Heart left ventricle (tissue), 16 donors: ENCODE measurements around the gene TRUB2. TPM values are rescaled to one million over a fixed set of nuclear protein-coding genes. Genes with fewer than 3 reads are reported as not detected.

Experiments
- ATAC-seq, 4 donors: fragments of 200-7000 bp; cut with Tn5 transposase; one replicate each; pipeline ENCODE4 v1.9.1; 2020 to 2022; ENCODE audit warnings: moderate library complexity in 4 of 4, mild to moderate bottlenecking in 3 of 4, moderate number of reproducible peaks in 1 of 4
- DNase-seq, 5 donors: peaks; one replicate each; pipeline ENCODE4 v3.0.0-alpha.2; 2020
- H3K27ac ChIP-seq, 12 donors: fragments of 200-600 bp; sonication (generic) in 4 of 12; one replicate each; pipeline versions ENCODE4 v1.5.0 to v1.8.0; 2016 to 2022; ENCODE audit warnings: mild to moderate bottlenecking in 2 of 12
- H3K27me3 ChIP-seq, 9 donors: fragments of 200-600 bp; sonication (generic) in 2 of 9; one replicate each; pipeline versions ENCODE4 v1.5.1 to v1.8.0; 2016 to 2022; ENCODE audit warnings: mild to moderate bottlenecking in 3 of 9
- H3K36me3 ChIP-seq, 9 donors: fragments of 200-600 bp; sonication (generic) in 2 of 9; one replicate each; pipeline versions ENCODE4 v1.5.0 to v1.8.0; 2018 to 2022; ENCODE audit warnings: mild to moderate bottlenecking in 2 of 9
- H3K4me1 ChIP-seq, 12 donors: fragments of 200-600 bp; sonication (generic) in 4 of 12; one replicate each; pipeline versions ENCODE4 v1.5.0 to v1.8.0; 2016 to 2022; ENCODE audit warnings: mild to moderate bottlenecking in 3 of 12
- H3K4me3 ChIP-seq, 12 donors: fragments of 200-600 bp; sonication (generic) in 4 of 12; one replicate each; pipeline versions ENCODE4 v1.5.0 to v1.8.0; 2017 to 2022; ENCODE audit warnings: mild to moderate bottlenecking in 9 of 12, moderate library complexity in 4 of 12
- H3K9me3 ChIP-seq, 12 donors: fragments of 200-600 bp; sonication (generic) in 4 of 12; one replicate each; pipeline versions ENCODE4 v1.5.0 to v1.8.0; 2016 to 2022; ENCODE audit warnings: mild to moderate bottlenecking in 1 of 12
- CTCF ChIP-seq, 12 donors: fragments of 200-600 bp; sonication (generic) in 4 of 12; IDR thresholded peaks; one replicate each; pipeline versions ENCODE4 v1.5.0 to v1.8.0; 2018 to 2022; ENCODE audit warnings: antibody characterized with exemption in 12 of 12, mild to moderate bottlenecking in 5 of 12
- POLR2A ChIP-seq, 2 donors: fragments of 450-650 bp; IDR thresholded peaks; one replicate each; pipeline ENCODE4 v1.6.1; 2017; ENCODE audit warnings: antibody characterized with exemption in 2 of 2, mild to moderate bottlenecking in 2 of 2, moderate library complexity in 2 of 2
- WGBS, 4 donors: extraction: QIAGEN DNeasy Blood & Tissue Kit in 2 of 4; methylation state at CpG; one replicate each; pipeline versions ENCODE4 v1.1.5 to v1.1.7; 2013 to 2018; 5-methylcytosine and 5-hydroxymethylcytosine counted together
- intact Hi-C, 10 donors: fragments of 100-400 bp; cut with DNase I; formaldehyde crosslinking; loops; one replicate each; pipeline versions ENCODE4 v1.11.1 to v1.14.2; 2022
- polyA plus RNA-seq, 2 donors: library from polyadenylated mRNA; stranded (reverse); fragments of 200-250 nt; gene quantifications; one replicate each; pipeline ENCODE4 v1.2.3, GENCODE V29; 2013
- total RNA-seq, 9 donors: library from RNA; depleted of rRNA in 2 of 9; stranded (reverse); fragments of >200 nt in 2 of 9; fragmentation: NEBNext Ultra II Directional in 3 of 9; extraction: Animal tissue kit (Norgen Biotek cat#: 25700) in 3 of 9; gene quantifications; one replicate each; pipeline versions ENCODE4 v1.1.0 to v1.2.4, GENCODE V29; 2016 to 2023
- donor health status: ischemic (EF 13 %, LVEDD 7.1; RV severe dilation, severe dysfunction).
- donor health status: healthy with polysubstance abuse.
- donor health status: DM: no; HTN: yes; CAD: no.
- donor health status: DM: no; HTN: no; CAD: no.
- donor health status: ischemic (EF 25% LVEDD 6.9; RV normal size, moderate dysfunction).
- donor health status: ischemic (EF 25% LVEDD 5.7; RV mildly dilated, moderate dysfunction).
- donor health status: healthy.
- donor health status: DM: yes; HTN: yes; CAD: no.
- donor health status: ischemic (EF 35%, LVEDD 5.7; RV mildly dilated, moderate dysfunction).
- donor health status: nonischemic (EF 11% LVEDD 7.7; RV severe dilation, severe dysfunction).
- donor health status: DM: yes; HTN: yes; CAD: no.
- donor health status: PGD.
- donor health status: ischemic (EF 29% LVEDD 5.4; RV normal size, mild dysfunction).
- donor health status: nonischemic (EF 23%, LVEDD 6.1; RV moderate dilation, normal function).

The TRUB2 gene
- total and polyA plus RNA-seq, 11 donors, result 12.9 to 49.7 (median 34.4) TPM

- DNase-seq (peak in 4 of 5 donors; percentile 41 to 59 (median 50)), ATAC-seq (peak; percentile 17 to 76 (median 70))
- WGBS, 4 donors, result 1% methylated on average over 20 to 57 of the region's 57 CpGs
- intact Hi-C loops, result loop anchor here in 1 of 10 donors (2.0 kb wide), 1 partner anchor 19 kb away; no protein-coding TSS in a partner anchor
- Histone ChIP-seq H3K36me3 (peaks cover 0 to 34% (median 32%) of the 10 kb centered on the region in 9 donors), H3K4me3 (peak within 1 kb of the TSS; percentile 72 to 98 (median 93)), H3K27me3 (no peaks in the 10 kb centered on the region), H3K4me1 (peaks cover 0 to 41% (median 26%) of the 10 kb centered on the region in 12 donors), H3K27ac (peak within 1 kb of the TSS; percentile 80 to 97 (median 90)), H3K9me3 (no peaks in the 10 kb centered on the region)
- TF ChIP-seq CTCF (IDR thresholded peaks at IDR 0.05) (no peak), POLR2A (IDR thresholded peaks at IDR 0.05) (no peak)
Measured at GRCh38 chr9:128275198-128276007, 46.8 kb downstream of the TRUB2 start, which contains the start of gene GOLGA2. Gene GOLGA2 (minus strand): TSS chr9:128276007. CDS start chr9:128275976, 31 bp downstream.

- TF ChIP-seq POLR2A (IDR thresholded peaks at IDR 0.05) (no peak), CTCF (IDR thresholded peaks at IDR 0.05) (no peak)
- H3K9me3 ChIP-seq, result no peaks in the 10 kb centered on the region
- WGBS, 4 donors, result 61 to 73% (median 70%) methylated on average over 8 of the region's 8 CpGs
- H3K27ac ChIP-seq, result peak overlapping the region in 1 of 12 donors; percentile 95
- intact Hi-C loops, result loop anchor here in 1 of 10 donors (2.0 kb wide), 1 partner anchor 17 kb away; no protein-coding TSS in a partner anchor
- H3K4me3 ChIP-seq, result peak overlapping the region in 6 of 12 donors; percentile 84 to 98 (median 92)
- peaks cover 0 to 37% (median 23%) of the 10 kb centered on the region in 12 donors for H3K4me1 ChIP-seq
- no peaks in the 10 kb centered on the region for H3K27me3 ChIP-seq
- H3K36me3 ChIP-seq, result peaks cover 0 to 44% (median 35%) of the 10 kb centered on the region in 9 donors
- DNase-seq, result no peak
- ATAC-seq, result no peak
Measured at GRCh38 chr9:128274245-128274644, 48.0 kb downstream of the TRUB2 start.

- Histone ChIP-seq H3K9me3 (no peaks in the 10 kb centered on the region), H3K27ac (no peak overlapping the region), H3K36me3 (peaks cover 0 to 69% (median 60%) of the 10 kb centered on the region in 9 donors), H3K4me3 (no peak overlapping the region), H3K27me3 (no peaks in the 10 kb centered on the region), H3K4me1 (peaks cover 0 to 17% (median 13%) of the 10 kb centered on the region in 12 donors)
- ATAC-seq, result no peak
- WGBS, 4 donors, result 77 to 82% (median 79%) methylated on average over 5 of the region's 5 CpGs
- no peak for DNase-seq
- intact Hi-C loops, result no loop called here
- TF ChIP-seq CTCF (IDR thresholded peaks at IDR 0.05), result no peak
- no peak for TF ChIP-seq POLR2A (IDR thresholded peaks at IDR 0.05)
Measured at GRCh38 chr9:128271512-128271911, 50.7 kb downstream of the TRUB2 start.

- no peaks in the 10 kb centered on the region for H3K9me3 ChIP-seq
- no peak overlapping the region for H3K27ac ChIP-seq
- no peak overlapping the region for H3K4me3 ChIP-seq
- TF ChIP-seq POLR2A (IDR thresholded peaks at IDR 0.05) (no peak), CTCF (IDR thresholded peaks at IDR 0.05) (no peak)
- H3K4me1 ChIP-seq, result peaks cover 0 to 16% (median 12%) of the 10 kb centered on the region in 12 donors
- DNase-seq (peak in 1 of 5 donors; percentile 34), ATAC-seq (no peak)
- intact Hi-C loops, result no loop called here
- H3K27me3 ChIP-seq, result no peaks in the 10 kb centered on the region
- peaks cover 0 to 73% (median 64%) of the 10 kb centered on the region in 9 donors for H3K36me3 ChIP-seq
- WGBS, 4 donors, result 88 to 94% (median 91%) methylated on average over 3 of the region's 3 CpGs
Measured at GRCh38 chr9:128271112-128271511, 51.1 kb downstream of the TRUB2 start.
